Esophagus squamous epithelium (tissue), 4 donors: Measurements from ENCODE around the gene SLC22A31.
"Not testable (repeated sequence)": the region's sequence is repeated elsewhere in the genome, so short reads cannot be mapped to it uniquely, and the experiment has no call there.

Source experiments
- POLR2A ChIP-seq, 4 donors: fragments of 450-650 bp; IDR thresholded peaks; one replicate each; pipeline ENCODE4 v1.6.1; 2017; ENCODE audit warnings: antibody characterized with exemption in 4 of 4, mild to moderate bottlenecking in 4 of 4, moderate library complexity in 3 of 4
- TF ChIP-seq, protein P1 (sequence below), 6 experiments: fragments of 450-650 bp in 4 of 6; fragments of 200-600 bp in 2 of 6; sonication (generic) in 2 of 6; IDR thresholded peaks; one replicate each; pipeline ENCODE4 v1.5.1; 2016 to 2019; ENCODE audit warnings: antibody characterized with exemption in 6 of 6, mild to moderate bottlenecking in 4 of 6, moderate library complexity in 4 of 6

GRCh38 chr16:89244264-89244663 is 43.9 kb upstream of the SLC22A31 start:
- TF ChIP-seq, protein P1, sequence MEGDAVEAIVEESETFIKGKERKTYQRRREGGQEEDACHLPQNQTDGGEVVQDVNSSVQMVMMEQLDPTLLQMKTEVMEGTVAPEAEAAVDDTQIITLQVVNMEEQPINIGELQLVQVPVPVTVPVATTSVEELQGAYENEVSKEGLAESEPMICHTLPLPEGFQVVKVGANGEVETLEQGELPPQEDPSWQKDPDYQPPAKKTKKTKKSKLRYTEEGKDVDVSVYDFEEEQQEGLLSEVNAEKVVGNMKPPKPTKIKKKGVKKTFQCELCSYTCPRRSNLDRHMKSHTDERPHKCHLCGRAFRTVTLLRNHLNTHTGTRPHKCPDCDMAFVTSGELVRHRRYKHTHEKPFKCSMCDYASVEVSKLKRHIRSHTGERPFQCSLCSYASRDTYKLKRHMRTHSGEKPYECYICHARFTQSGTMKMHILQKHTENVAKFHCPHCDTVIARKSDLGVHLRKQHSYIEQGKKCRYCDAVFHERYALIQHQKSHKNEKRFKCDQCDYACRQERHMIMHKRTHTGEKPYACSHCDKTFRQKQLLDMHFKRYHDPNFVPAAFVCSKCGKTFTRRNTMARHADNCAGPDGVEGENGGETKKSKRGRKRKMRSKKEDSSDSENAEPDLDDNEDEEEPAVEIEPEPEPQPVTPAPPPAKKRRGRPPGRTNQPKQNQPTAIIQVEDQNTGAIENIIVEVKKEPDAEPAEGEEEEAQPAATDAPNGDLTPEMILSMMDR (IDR thresholded peaks at IDR 0.05), result not testable (repeated sequence)
- TF ChIP-seq POLR2A (IDR thresholded peaks at IDR 0.05), result not testable (repeated sequence)
